ENCODE results near the gene SARDH. TPM values are rescaled to one million over a fixed set of nuclear protein-coding genes. Genes with fewer than 3 reads are reported as not detected.

The SARDH gene
- total and polyA plus RNA-seq, 2 donors (not counting 3 experiments of a cell fraction or from before 2014, with no cell fraction given): 0.19 to 0.44 TPM

DNA sequence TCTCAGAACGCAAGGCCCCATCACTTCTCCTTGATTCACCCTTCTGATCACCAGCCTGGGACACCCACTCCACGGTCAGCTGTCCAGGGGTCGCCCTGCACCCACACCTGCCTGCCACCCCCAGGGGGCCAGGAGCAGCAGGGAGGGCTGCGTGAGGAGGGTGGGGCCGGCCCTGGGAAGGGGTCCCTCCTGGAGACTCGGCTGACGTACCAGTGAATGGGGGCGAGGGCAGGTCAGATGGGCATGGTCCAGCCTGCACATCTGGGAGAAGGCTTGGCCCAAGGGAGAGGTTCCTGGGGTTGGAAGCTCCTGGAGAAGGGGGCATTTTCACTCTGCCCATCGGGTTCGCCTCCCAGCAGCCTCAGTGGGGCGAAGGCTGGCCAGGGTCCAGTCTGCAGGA is 21.8 kb upstream of the SARDH start:
- no peak for FAIRE-seq

More for the DNA sequence above, 21.8 kb upstream of the SARDH start:
- H3K79me2 ChIP-seq (ENCODE audit: control insufficient read depth, insufficient read depth, low read length): no peaks in the 10 kb centered on the region
- no peaks in the 10 kb centered on the region for H3K27me3 ChIP-seq (ENCODE audit: control insufficient read depth in 2 of 2, insufficient read depth in 2 of 2, low read length in 2 of 2)
- no TSS peak for BruUV-seq (replicated peaks)
- H3K9me3 ChIP-seq (replicated peaks; ENCODE audit: control insufficient read depth, insufficient read depth, low read length): no peaks in the 10 kb centered on the region
- no peak overlapping the region for H3K4me3 ChIP-seq (replicated peaks in 1 of 3; ENCODE audit: insufficient read depth in 1 of 3, low read depth in 1 of 3, low read length in 3 of 3)
- no peaks in the 10 kb centered on the region for H3K9me1 ChIP-seq (replicated peaks; ENCODE audit: control insufficient read depth, extremely low read depth, insufficient read depth, low read length)
- DNase-seq (ENCODE audit: low read depth, low spot score): no peak
- dilution Hi-C loops (cut with MboI; ENCODE audit: extremely low pct_ligation_motif_present, low sequenced_read_pairs) (no loop called here), intact Hi-C loops (cut with micrococcal nuclease) (no loop called here)
- H4K20me1 ChIP-seq (replicated peaks; ENCODE audit: control insufficient read depth, extremely low read depth, insufficient read depth, low read length): no peaks in the 10 kb centered on the region
- H3K27ac ChIP-seq (ENCODE audit: insufficient read depth, low read depth, low read length): no peak overlapping the region
- POLR2A ChIA-PET: no interaction called here
- no peak overlapping the region for H2AFZ ChIP-seq (ENCODE audit: low read depth, low read length)
- H3K4me1 ChIP-seq (ENCODE audit: control insufficient read depth, extremely low read depth, insufficient read depth, low read length): no peaks in the 10 kb centered on the region
- peaks cover 0 to 1% of the 10 kb centered on the region in 2 experiments for H3K36me3 ChIP-seq (ENCODE audit: control insufficient read depth in 2 of 2, extremely low read depth in 1 of 2, insufficient read depth in 2 of 2, low read length in 2 of 2)
- no peak overlapping the region for H3K4me2 ChIP-seq (ENCODE audit: insufficient read depth, low read length)
- no peak overlapping the region for H3K9ac ChIP-seq (replicated peaks; ENCODE audit: extremely low read depth, insufficient read depth, low read length)
- TF ChIP-seq EZH2 (IDR thresholded peaks at IDR 0.05; ENCODE audit: borderline replicate concordance, low read depth, low read length, severe bottlenecking): no peak
- TF ChIP-seq FOS (IDR thresholded peaks at IDR 0.05; ENCODE audit: borderline replicate concordance, insufficient read depth, low read length): no peak
- TF ChIP-seq, protein P1, sequence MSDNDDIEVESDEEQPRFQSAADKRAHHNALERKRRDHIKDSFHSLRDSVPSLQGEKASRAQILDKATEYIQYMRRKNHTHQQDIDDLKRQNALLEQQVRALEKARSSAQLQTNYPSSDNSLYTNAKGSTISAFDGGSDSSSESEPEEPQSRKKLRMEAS (IDR thresholded peaks at IDR 0.05; ENCODE audit: insufficient read depth, insufficient read length): no peak
- TF ChIP-seq GATA2 (IDR thresholded peaks at IDR 0.05; ENCODE audit: insufficient read depth, insufficient read length, low read depth, low read length): no peak
- TF ChIP-seq, protein P2, sequence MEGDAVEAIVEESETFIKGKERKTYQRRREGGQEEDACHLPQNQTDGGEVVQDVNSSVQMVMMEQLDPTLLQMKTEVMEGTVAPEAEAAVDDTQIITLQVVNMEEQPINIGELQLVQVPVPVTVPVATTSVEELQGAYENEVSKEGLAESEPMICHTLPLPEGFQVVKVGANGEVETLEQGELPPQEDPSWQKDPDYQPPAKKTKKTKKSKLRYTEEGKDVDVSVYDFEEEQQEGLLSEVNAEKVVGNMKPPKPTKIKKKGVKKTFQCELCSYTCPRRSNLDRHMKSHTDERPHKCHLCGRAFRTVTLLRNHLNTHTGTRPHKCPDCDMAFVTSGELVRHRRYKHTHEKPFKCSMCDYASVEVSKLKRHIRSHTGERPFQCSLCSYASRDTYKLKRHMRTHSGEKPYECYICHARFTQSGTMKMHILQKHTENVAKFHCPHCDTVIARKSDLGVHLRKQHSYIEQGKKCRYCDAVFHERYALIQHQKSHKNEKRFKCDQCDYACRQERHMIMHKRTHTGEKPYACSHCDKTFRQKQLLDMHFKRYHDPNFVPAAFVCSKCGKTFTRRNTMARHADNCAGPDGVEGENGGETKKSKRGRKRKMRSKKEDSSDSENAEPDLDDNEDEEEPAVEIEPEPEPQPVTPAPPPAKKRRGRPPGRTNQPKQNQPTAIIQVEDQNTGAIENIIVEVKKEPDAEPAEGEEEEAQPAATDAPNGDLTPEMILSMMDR (IDR thresholded peaks at IDR 0.05; ENCODE audit: extremely low read depth in 1 of 2, insufficient read depth in 1 of 2, low read depth in 1 of 2, low read length in 2 of 2): no peak
- TF ChIP-seq JUN (IDR thresholded peaks at IDR 0.05; ENCODE audit: borderline replicate concordance, insufficient read depth, insufficient read length, low read depth): no peak
- TF ChIP-seq POLR2AphosphoS5 (IDR thresholded peaks at IDR 0.05; ENCODE audit: insufficient read depth, low read depth, low read length): no peak
- TF ChIP-seq POLR2A (IDR thresholded peaks at IDR 0.05; ENCODE audit: low read depth, low read length): no peak
- no peak for TF ChIP-seq MYC (IDR thresholded peaks at IDR 0.05; ENCODE audit: low read depth, low read length)
- CTCF ChIA-PET: interaction anchor here (1.0 kb wide), 1 partner anchor 234 kb away, joined by 4 read pairs; no protein-coding TSS in a partner anchor
